Measurements from ENCODE around the gene MZT2A. TPM values are rescaled to one million over a fixed set of nuclear protein-coding genes. Genes with fewer than 3 reads are reported as not detected.
"Not testable (repeated sequence)": the region's sequence is repeated elsewhere in the genome, so short reads cannot be mapped to it uniquely, and the experiment has no call there.

MZT2A gene
- 100 to 1,000 TPM in 1 of 4 donors, 10 to 100 TPM in 2, 1 to 10 TPM in 1; 7.9 to 112 (median 68.7) TPM for total RNA-seq

- H3K36me3 ChIP-seq; H3K27me3 ChIP-seq; H3K4me1 ChIP-seq; intact Hi-C loops (cut with DNase I; ENCODE audit: low total_unique reads); H3K9me3 ChIP-seq; DNase-seq: not testable (repeated sequence)
- peak within 1 kb of the TSS; percentile 88 to 92 for H3K27ac ChIP-seq
- H3K4me3 ChIP-seq: peak within 1 kb of the TSS; percentile 74 to 76
Observed at GRCh38 chr2:131492015-131492417, at the start of gene MZT2A. MZT2A (minus strand) TSS chr2:131492397; CDS start chr2:131492376, 21 bp downstream.

GRCh38 chr2:131538856-131539255 is 46.7 kb upstream of the MZT2A start:
- intact Hi-C loops (cut with DNase I; ENCODE audit: low total_unique reads); H3K27me3 ChIP-seq; H3K9me3 ChIP-seq; H3K4me3 ChIP-seq; H3K36me3 ChIP-seq; DNase-seq; H3K27ac ChIP-seq; H3K4me1 ChIP-seq: not testable (repeated sequence)

- H3K9me3 ChIP-seq; intact Hi-C loops (cut with DNase I; ENCODE audit: low total_unique reads); DNase-seq; H3K27me3 ChIP-seq; H3K4me1 ChIP-seq; H3K27ac ChIP-seq; H3K4me3 ChIP-seq; H3K36me3 ChIP-seq: not testable (repeated sequence)
Observed at GRCh38 chr2:131536841-131537240, 44.6 kb upstream of the MZT2A start.

- intact Hi-C loops (cut with DNase I; ENCODE audit: low total_unique reads); H3K36me3 ChIP-seq; H3K4me3 ChIP-seq; H3K27me3 ChIP-seq; H3K27ac ChIP-seq; H3K4me1 ChIP-seq; DNase-seq; H3K9me3 ChIP-seq: not testable (repeated sequence)
Observed at GRCh38 chr2:131535951-131536826, 44.0 kb upstream of the MZT2A start.

- no peak overlapping the region for H3K27ac ChIP-seq
- H3K27me3 ChIP-seq: no peaks in the 10 kb centered on the region
- no peaks in the 10 kb centered on the region for H3K9me3 ChIP-seq
- DNase-seq: no peak
- no peaks in the 10 kb centered on the region for H3K4me1 ChIP-seq
- H3K36me3 ChIP-seq: no peaks in the 10 kb centered on the region
- H3K4me3 ChIP-seq: no peak overlapping the region
- intact Hi-C loops (cut with DNase I; ENCODE audit: low total_unique reads): no loop called here
- TF ChIP-seq POLR2A (IDR thresholded peaks at IDR 0.05): no peak
Observed at GRCh38 chr2:131535526-131535925, 43.3 kb upstream of the MZT2A start.

GRCh38 chr2:131534965-131535364 is 42.8 kb upstream of the MZT2A start:
- H3K9me3 ChIP-seq; DNase-seq; H3K27ac ChIP-seq; intact Hi-C loops (cut with DNase I; ENCODE audit: low total_unique reads); H3K36me3 ChIP-seq; H3K4me1 ChIP-seq; H3K4me3 ChIP-seq; H3K27me3 ChIP-seq: not testable (repeated sequence)

GRCh38 chr2:131534317-131534672 is 42.1 kb upstream of the MZT2A start:
- H3K36me3 ChIP-seq; H3K27me3 ChIP-seq; H3K27ac ChIP-seq; H3K4me3 ChIP-seq; H3K4me1 ChIP-seq; DNase-seq; H3K9me3 ChIP-seq; intact Hi-C loops (cut with DNase I; ENCODE audit: low total_unique reads): not testable (repeated sequence)

GRCh38 chr2:131533609-131534316 is 41.6 kb upstream of the MZT2A start:
- H3K4me3 ChIP-seq; H3K36me3 ChIP-seq; H3K4me1 ChIP-seq; DNase-seq; H3K27me3 ChIP-seq; H3K27ac ChIP-seq; H3K9me3 ChIP-seq; intact Hi-C loops (cut with DNase I; ENCODE audit: low total_unique reads): not testable (repeated sequence)

GRCh38 chr2:131532723-131533608 is 40.8 kb upstream of the MZT2A start:
- H3K36me3 ChIP-seq; intact Hi-C loops (cut with DNase I; ENCODE audit: low total_unique reads); H3K4me3 ChIP-seq; DNase-seq; H3K27me3 ChIP-seq; H3K27ac ChIP-seq; H3K9me3 ChIP-seq; H3K4me1 ChIP-seq: not testable (repeated sequence)

- H3K27me3 ChIP-seq; H3K9me3 ChIP-seq; H3K36me3 ChIP-seq; H3K4me1 ChIP-seq; H3K27ac ChIP-seq; intact Hi-C loops (cut with DNase I; ENCODE audit: low total_unique reads); H3K4me3 ChIP-seq; DNase-seq: not testable (repeated sequence)
Observed at GRCh38 chr2:131531547-131532185, 39.5 kb upstream of the MZT2A start.

- H3K27ac ChIP-seq; intact Hi-C loops (cut with DNase I; ENCODE audit: low total_unique reads); H3K9me3 ChIP-seq; H3K27me3 ChIP-seq; H3K4me3 ChIP-seq; H3K36me3 ChIP-seq; DNase-seq; H3K4me1 ChIP-seq: not testable (repeated sequence)
Observed at GRCh38 chr2:131530626-131531344, 38.6 kb upstream of the MZT2A start.

Measured in uterus (tissue), 4 donors.